Ovary (tissue), 9 donors: ENCODE data around the gene CEBPG. TPM values are rescaled to one million over a fixed set of nuclear protein-coding genes. Genes with fewer than 3 reads are reported as not detected.
A peak's percentile ranks its signal among the peaks of the same experiment; 100 is the strongest.

ENCODE experiments used
- DNase-seq, 5 donors: peaks; one replicate each; pipeline ENCODE4 v3.0.0-alpha.2; 2019 to 2020
- H3K27ac ChIP-seq, 2 donors: fragments of 200-600 bp; one replicate each; pipeline versions ENCODE4 v1.5.1 to v1.8.0; 2019 to 2022
- H3K27me3 ChIP-seq: fragments of 200-600 bp; one replicate; pipeline ENCODE4 v1.8.0; 2022
- H3K36me3 ChIP-seq: fragments of 200-600 bp; sonication (generic); one replicate; pipeline ENCODE4 v1.5.1; 2019
- H3K4me1 ChIP-seq: one replicate; pipeline ENCODE4 v1.8.1; 2013; ENCODE audit warnings: mild to moderate bottlenecking, moderate library complexity; ENCODE audit not compliant: insufficient read depth
- H3K4me3 ChIP-seq: fragments of 200-600 bp; sonication (generic); one replicate; pipeline ENCODE4 v1.5.1; 2017
- H3K9me3 ChIP-seq, 2 donors: fragments of 200-600 bp in 1 of 2; sonication (generic) in 1 of 2; one replicate each; pipeline versions ENCODE4 v1.5.1 to v1.8.1; 2013 to 2019; ENCODE audit warnings: mild to moderate bottlenecking in 1 of 2, moderate library complexity in 1 of 2
- EP300 ChIP-seq: sonication (generic); formaldehyde crosslinking; IDR thresholded peaks from one replicate; pipeline ENCODE4 v1.6.1; 2017; ENCODE audit warnings: antibody characterized with exemption
- POLR2A ChIP-seq: fragments of 450-650 bp; IDR thresholded peaks from one replicate; pipeline ENCODE4 v1.6.1; 2017; ENCODE audit warnings: antibody characterized with exemption, mild to moderate bottlenecking, moderate library complexity
- WGBS, 3 donors: extraction: QIAGEN DNeasy Blood & Tissue Kit in 1 of 3; methylation state at CpG; one replicate each; pipeline versions ENCODE4 v1.1.5 to v1.1.7; 2013 to 2017; 5-methylcytosine and 5-hydroxymethylcytosine counted together
- intact Hi-C, 4 donors: fragments of 100-400 bp; cut with DNase I; formaldehyde crosslinking; loops; one replicate each; pipeline versions ENCODE4 v1.11.0 to v1.15.1; 2022 to 2023
- polyA plus RNA-seq, 2 donors: library from polyadenylated mRNA; stranded (reverse); fragments of 200-250 nt in 1 of 2; fragments of 350-450 nt in 1 of 2; fragmentation: Illumina TruSeq in 1 of 2; extraction: RNeasy Lipid Tissue Mini Kit (QIAGEN cat#74804) in 1 of 2; gene quantifications; one replicate each; pipeline ENCODE4 v1.2.3, GENCODE V29; 2013 to 2014
- total RNA-seq, 7 donors: library from RNA; depleted of rRNA in 2 of 7; stranded (reverse); fragments of >200 nt in 2 of 7; fragmentation: NEBNext Ultra II Directional in 3 of 7; extraction: Animal tissue kit (Norgen Biotek cat#: 25700) in 3 of 7; gene quantifications; one replicate each; pipeline versions ENCODE4 v1.1.0 to v1.2.4, GENCODE V29; 2016 to 2023
- TF ChIP-seq, protein P1 (sequence below), 3 donors: fragments of 450-650 bp in 2 of 3; fragments of 200-600 bp in 1 of 3; IDR thresholded peaks; one replicate each; pipeline versions ENCODE4 v1.5.1 to v1.8.0; 2016 to 2022; ENCODE audit warnings: antibody characterized with exemption in 3 of 3, mild to moderate bottlenecking in 1 of 3
- donor health status: DM: no; HTN: no; CAD: no; lungs with moderate emphysema.
- donor health status: DM: no; HTN: no; CAD: no.
- donor health status: Bipolar disorder and iron deficiency.
- donor health status: DM: yes; HTN: yes; CAD: no.
- donor health status: DM: no; HTN: no; CAD: no.
- donor health status: DM: yes; HTN: yes; CAD: no.

CEBPG gene
- total and polyA plus RNA-seq, 9 donors: 5.6 to 54.6 (median 12.0) TPM

- Histone ChIP-seq H3K9me3 (no peaks in the 10 kb centered on the region), H3K36me3 (no peaks in the 10 kb centered on the region), H3K27me3 (no peaks in the 10 kb centered on the region), H3K4me3 (no peak overlapping the region), H3K27ac (no peak overlapping the region), H3K4me1 (no peaks in the 10 kb centered on the region)
- 83 to 88% (median 86%) methylated on average over 29 to 30 of the region's 30 CpGs for WGBS, 3 donors
- intact Hi-C loops: loop anchor here in 2 of 4 donors (10.0 kb wide), 1 partner anchor 257 kb away; no protein-coding TSS in a partner anchor
- TF ChIP-seq, protein P1, sequence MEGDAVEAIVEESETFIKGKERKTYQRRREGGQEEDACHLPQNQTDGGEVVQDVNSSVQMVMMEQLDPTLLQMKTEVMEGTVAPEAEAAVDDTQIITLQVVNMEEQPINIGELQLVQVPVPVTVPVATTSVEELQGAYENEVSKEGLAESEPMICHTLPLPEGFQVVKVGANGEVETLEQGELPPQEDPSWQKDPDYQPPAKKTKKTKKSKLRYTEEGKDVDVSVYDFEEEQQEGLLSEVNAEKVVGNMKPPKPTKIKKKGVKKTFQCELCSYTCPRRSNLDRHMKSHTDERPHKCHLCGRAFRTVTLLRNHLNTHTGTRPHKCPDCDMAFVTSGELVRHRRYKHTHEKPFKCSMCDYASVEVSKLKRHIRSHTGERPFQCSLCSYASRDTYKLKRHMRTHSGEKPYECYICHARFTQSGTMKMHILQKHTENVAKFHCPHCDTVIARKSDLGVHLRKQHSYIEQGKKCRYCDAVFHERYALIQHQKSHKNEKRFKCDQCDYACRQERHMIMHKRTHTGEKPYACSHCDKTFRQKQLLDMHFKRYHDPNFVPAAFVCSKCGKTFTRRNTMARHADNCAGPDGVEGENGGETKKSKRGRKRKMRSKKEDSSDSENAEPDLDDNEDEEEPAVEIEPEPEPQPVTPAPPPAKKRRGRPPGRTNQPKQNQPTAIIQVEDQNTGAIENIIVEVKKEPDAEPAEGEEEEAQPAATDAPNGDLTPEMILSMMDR (IDR thresholded peaks at IDR 0.05): no peak
- TF ChIP-seq POLR2A (no peak), EP300 (no peak)
- DNase-seq: peak in 2 of 5 donors; percentile 6 to 11
Observed at GRCh38 chr19:33401683-33402420, 28.3 kb downstream of the CEBPG start.

- DNase-seq: peak in 3 of 5 donors; percentile 5 to 34 (median 15)
- H3K27ac ChIP-seq: no peak overlapping the region
- no peaks in the 10 kb centered on the region for H3K4me1 ChIP-seq
- WGBS, 3 donors: 82 to 92% (median 91%) methylated on average over 16 to 18 of the region's 18 CpGs
- H3K27me3 ChIP-seq: no peaks in the 10 kb centered on the region
- H3K36me3 ChIP-seq: no peaks in the 10 kb centered on the region
- no peaks in the 10 kb centered on the region for H3K9me3 ChIP-seq
- no peak overlapping the region for H3K4me3 ChIP-seq
- intact Hi-C loops: loop anchor here in 2 of 4 donors (10.0 kb wide), 1 partner anchor 258 kb away; no protein-coding TSS in a partner anchor
- no peak for TF ChIP-seq EP300
Observed at GRCh38 chr19:33402421-33403220, 29.1 kb downstream of the CEBPG start.

DNA sequence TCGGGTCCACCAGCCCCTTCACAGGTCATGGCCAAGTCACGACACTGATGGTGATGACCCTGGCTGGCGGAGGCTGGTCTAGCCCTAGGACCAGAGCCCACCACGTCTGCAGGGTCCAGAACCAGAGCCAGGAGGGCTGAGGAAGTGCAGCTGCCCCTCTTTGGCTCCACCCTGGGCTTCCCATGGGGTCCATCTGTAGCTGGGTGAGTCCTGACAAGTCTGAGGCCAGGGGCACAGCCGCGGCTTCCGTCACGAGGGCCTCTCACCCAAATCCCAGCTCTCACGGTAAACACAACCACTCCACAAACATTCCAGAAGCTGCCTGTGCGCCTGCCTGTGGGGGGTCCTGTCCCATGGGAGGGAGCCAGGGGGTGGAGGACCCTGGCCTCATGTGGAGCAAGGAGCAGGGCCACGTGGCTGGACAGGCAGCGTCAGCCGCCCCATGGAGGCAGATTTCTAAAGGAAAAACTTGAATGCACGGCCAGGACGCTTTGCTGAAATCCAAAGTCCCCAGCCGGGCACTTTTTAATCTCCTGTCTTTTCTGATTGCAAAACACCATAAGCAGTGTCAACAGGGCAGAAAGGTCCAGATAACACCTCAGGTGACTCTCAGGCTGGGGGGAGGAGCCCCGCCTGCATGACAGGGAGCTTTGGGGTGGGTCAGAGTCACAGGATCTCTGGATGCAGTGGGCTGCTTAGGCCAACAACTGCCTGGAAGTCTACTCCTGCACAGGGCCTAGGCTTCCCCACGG, 29.9 kb downstream of the CEBPG start:
- DNase-seq: peak in 2 of 5 donors; percentile 14 to 35
- Histone ChIP-seq H3K4me1 (no peaks in the 10 kb centered on the region), H3K27ac (no peak overlapping the region), H3K9me3 (no peaks in the 10 kb centered on the region), H3K4me3 (no peak overlapping the region), H3K36me3 (no peaks in the 10 kb centered on the region), H3K27me3 (no peaks in the 10 kb centered on the region)
- TF ChIP-seq, protein P1 (IDR thresholded peaks at IDR 0.05): no peak
- TF ChIP-seq POLR2A: no peak
- no peak for TF ChIP-seq EP300
- WGBS, 3 donors: 53 to 70% (median 64%) methylated on average over 17 to 18 of the region's 18 CpGs
- intact Hi-C loops: loop anchor here in 2 of 4 donors (10.0 kb wide), 1 partner anchor 259 kb away; no protein-coding TSS in a partner anchor

- H3K9me3 ChIP-seq: no peaks in the 10 kb centered on the region
- WGBS, 3 donors: 91 to 97% (median 94%) methylated on average over 6 of the region's 6 CpGs
- H3K4me3 ChIP-seq: no peak overlapping the region
- no peaks in the 10 kb centered on the region for H3K27me3 ChIP-seq
- no peak overlapping the region for H3K27ac ChIP-seq
- no peak for TF ChIP-seq EP300
- TF ChIP-seq, protein P1 (IDR thresholded peaks at IDR 0.05): no peak
- no peak for TF ChIP-seq POLR2A
- DNase-seq: peak in 2 of 5 donors; percentile 10 to 19
- no peaks in the 10 kb centered on the region for H3K4me1 ChIP-seq
- intact Hi-C loops: loop anchor here in 2 of 4 donors (10.0 kb wide), 1 partner anchor 259 kb away; no protein-coding TSS in a partner anchor
- no peaks in the 10 kb centered on the region for H3K36me3 ChIP-seq
Observed at GRCh38 chr19:33403973-33404304, 30.4 kb downstream of the CEBPG start.
